Measurements from ENCODE around the gene MCM3AP. TPM values are rescaled to one million over a fixed set of nuclear protein-coding genes. Genes with fewer than 3 reads are reported as not detected.

MCM3AP gene
- total and polyA plus RNA-seq, 7 donors, result 16.9 to 92.8 (median 48.9) TPM

GRCh38 chr21:46215436-46216131, 69.8 kb downstream of the MCM3AP start:
- H3K27me3 ChIP-seq, result no peaks in the 10 kb centered on the region
- DNase-seq, result peak; percentile 63
- H3K4me1 ChIP-seq, result no peaks in the 10 kb centered on the region
- H3K36me3 ChIP-seq, result peaks cover 9 to 88% (median 30%) of the 10 kb centered on the region in 4 donors
- H3K4me3 ChIP-seq, result no peak overlapping the region
- no peaks in the 10 kb centered on the region for H3K9me3 ChIP-seq
- WGBS, 2 donors, result 89 to 91% methylated on average over 20 of the region's 20 CpGs
- intact Hi-C loops (cut with DNase I), result no loop called here
- H3K27ac ChIP-seq, result no peak overlapping the region
- TF ChIP-seq EP300 (IDR thresholded peaks at IDR 0.05), result no peak
- TF ChIP-seq POLR2A (IDR thresholded peaks at IDR 0.05), result no peak
- no peak for TF ChIP-seq CTCF (IDR thresholded peaks at IDR 0.05)
- no peak for TF ChIP-seq POLR2AphosphoS5 (IDR thresholded peaks at IDR 0.05)

GRCh38 chr21:46214478-46215340, 70.7 kb downstream of the MCM3AP start:
- H3K27me3 ChIP-seq, result no peaks in the 10 kb centered on the region
- DNase-seq, result peak; percentile 57
- no peaks in the 10 kb centered on the region for H3K4me1 ChIP-seq
- no peak overlapping the region for H3K4me3 ChIP-seq
- WGBS, 2 donors, result 94 to 97% methylated on average over 27 of the region's 27 CpGs
- intact Hi-C loops (cut with DNase I), result no loop called here
- H3K36me3 ChIP-seq, result peaks cover 10 to 88% (median 27%) of the 10 kb centered on the region in 4 donors
- no peak for TF ChIP-seq POLR2A (IDR thresholded peaks at IDR 0.05)
- no peak for TF ChIP-seq EP300 (IDR thresholded peaks at IDR 0.05)
- no peak for TF ChIP-seq POLR2AphosphoS5 (IDR thresholded peaks at IDR 0.05)
- no peak for TF ChIP-seq CTCF (IDR thresholded peaks at IDR 0.05)
- no peak overlapping the region for H3K27ac ChIP-seq
- no peaks in the 10 kb centered on the region for H3K9me3 ChIP-seq

- no peak for TF ChIP-seq CTCF (IDR thresholded peaks at IDR 0.05)
- no peak for TF ChIP-seq EP300 (IDR thresholded peaks at IDR 0.05)
- TF ChIP-seq POLR2AphosphoS5 (IDR thresholded peaks at IDR 0.05), result no peak
- no peak for TF ChIP-seq POLR2A (IDR thresholded peaks at IDR 0.05)
- Histone ChIP-seq H3K4me1 (no peaks in the 10 kb centered on the region), H3K36me3 (peaks cover 10 to 88% (median 30%) of the 10 kb centered on the region in 4 donors), H3K27me3 (no peaks in the 10 kb centered on the region), H3K27ac (no peak overlapping the region), H3K4me3 (no peak overlapping the region), H3K9me3 (no peaks in the 10 kb centered on the region)
- peak; percentile 40 for DNase-seq
- intact Hi-C loops (cut with DNase I), result no loop called here
- WGBS, 2 donors, result 93 to 95% methylated on average over 15 of the region's 15 CpGs
Observed at GRCh38 chr21:46213620-46214286, 71.7 kb downstream of the MCM3AP start.

GRCh38 chr21:46212721-46213484, 72.5 kb downstream of the MCM3AP start:
- WGBS, 2 donors, result 93 to 94% methylated on average over 18 of the region's 18 CpGs
- TF ChIP-seq EP300 (IDR thresholded peaks at IDR 0.05) (no peak), POLR2A (IDR thresholded peaks at IDR 0.05) (no peak), POLR2AphosphoS5 (IDR thresholded peaks at IDR 0.05) (no peak), CTCF (IDR thresholded peaks at IDR 0.05) (no peak)
- DNase-seq, result peak; percentile 19
- no peaks in the 10 kb centered on the region for H3K9me3 ChIP-seq
- no peaks in the 10 kb centered on the region for H3K27me3 ChIP-seq
- H3K4me3 ChIP-seq, result no peak overlapping the region
- no peaks in the 10 kb centered on the region for H3K4me1 ChIP-seq
- intact Hi-C loops (cut with DNase I), result no loop called here
- no peak overlapping the region for H3K27ac ChIP-seq
- H3K36me3 ChIP-seq, result peaks cover 12 to 94% (median 36%) of the 10 kb centered on the region in 4 donors

Measured in sigmoid colon (tissue), 7 donors.